ENCODE results near the gene CNTNAP2. TPM values are rescaled to one million over a fixed set of nuclear protein-coding genes. Genes with fewer than 3 reads are reported as not detected.

Gene CNTNAP2
- total and polyA plus RNA-seq, 9 donors, result 8.3 to 18.8 (median 10.4) TPM

DNA sequence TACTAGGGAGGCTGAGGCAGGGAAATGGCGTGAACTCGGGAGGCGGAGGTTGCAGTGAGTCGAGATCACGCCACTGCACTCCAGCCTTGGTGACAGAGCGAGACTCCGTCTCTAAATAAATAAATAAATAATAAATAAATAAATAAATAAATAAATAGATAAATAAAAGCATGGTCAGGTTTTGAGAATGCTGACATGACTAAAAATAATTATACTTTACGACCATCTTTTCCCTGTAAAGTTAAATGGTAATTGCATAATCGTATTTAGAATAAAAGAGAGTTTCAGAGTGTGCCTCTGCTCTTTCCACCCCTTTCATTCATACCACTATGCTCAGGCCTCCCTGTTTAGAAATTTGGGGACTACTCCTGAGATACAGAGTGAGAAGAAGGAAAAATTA, 326.5 kb downstream of the CNTNAP2 start:
- no peak for DNase-seq
- no peaks in the 10 kb centered on the region for H3K9me3 ChIP-seq (replicated peaks; ENCODE audit: control insufficient read depth, low read depth, low read length)
- no peaks in the 10 kb centered on the region for H3K4me1 ChIP-seq (ENCODE audit: control insufficient read depth, insufficient read depth, low read length)

DNA sequence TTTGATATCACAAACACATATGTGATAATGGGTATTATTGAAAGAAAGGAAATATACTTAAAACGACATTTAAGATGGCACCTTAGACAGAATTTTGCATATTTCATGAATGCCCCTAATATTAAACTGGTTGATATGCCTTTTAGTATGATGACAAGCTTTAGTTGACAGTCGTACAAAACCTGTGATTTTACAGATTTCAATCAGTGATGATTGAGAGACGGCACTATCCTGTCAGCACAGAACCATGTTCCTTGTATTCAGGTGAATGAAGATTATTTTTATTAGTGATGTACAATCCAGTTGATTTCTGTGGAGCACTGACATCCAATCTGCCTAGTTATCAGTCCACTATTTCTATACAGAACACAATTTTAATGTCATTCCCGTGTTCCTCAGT, 333.0 kb downstream of the CNTNAP2 start:
- no peak overlapping the region for H3K4me3 ChIP-seq (ENCODE audit: low read length)
- WGBS (ENCODE audit: insufficient coverage), result 100% methylated on average over 1 of the region's 4 CpGs
- no peaks in the 10 kb centered on the region for H3K9me3 ChIP-seq (replicated peaks; ENCODE audit: control insufficient read depth, low read depth, low read length)
- H3K36me3 ChIP-seq (ENCODE audit: control insufficient read depth, insufficient read depth, low read length), result no peaks in the 10 kb centered on the region
- DNase-seq, result no peak
- H3K4me1 ChIP-seq (ENCODE audit: control insufficient read depth, insufficient read depth, low read length), result no peaks in the 10 kb centered on the region
- H3K27ac ChIP-seq (ENCODE audit: low read length), result no peak overlapping the region
- no peaks in the 10 kb centered on the region for H3K27me3 ChIP-seq (ENCODE audit: control insufficient read depth, insufficient read depth, low read length)

More for the DNA sequence above, 326.5 kb downstream of the CNTNAP2 start:
- Histone ChIP-seq H3K27ac (ENCODE audit: low read length) (no peak overlapping the region), H3K36me3 (ENCODE audit: control insufficient read depth, insufficient read depth, low read length) (no peaks in the 10 kb centered on the region), H3K4me3 (ENCODE audit: low read length) (no peak overlapping the region), H3K27me3 (ENCODE audit: control insufficient read depth, insufficient read depth, low read length) (no peaks in the 10 kb centered on the region)
- 100% methylated on average over 1 of the region's 9 CpGs for WGBS (ENCODE audit: insufficient coverage)

DNA sequence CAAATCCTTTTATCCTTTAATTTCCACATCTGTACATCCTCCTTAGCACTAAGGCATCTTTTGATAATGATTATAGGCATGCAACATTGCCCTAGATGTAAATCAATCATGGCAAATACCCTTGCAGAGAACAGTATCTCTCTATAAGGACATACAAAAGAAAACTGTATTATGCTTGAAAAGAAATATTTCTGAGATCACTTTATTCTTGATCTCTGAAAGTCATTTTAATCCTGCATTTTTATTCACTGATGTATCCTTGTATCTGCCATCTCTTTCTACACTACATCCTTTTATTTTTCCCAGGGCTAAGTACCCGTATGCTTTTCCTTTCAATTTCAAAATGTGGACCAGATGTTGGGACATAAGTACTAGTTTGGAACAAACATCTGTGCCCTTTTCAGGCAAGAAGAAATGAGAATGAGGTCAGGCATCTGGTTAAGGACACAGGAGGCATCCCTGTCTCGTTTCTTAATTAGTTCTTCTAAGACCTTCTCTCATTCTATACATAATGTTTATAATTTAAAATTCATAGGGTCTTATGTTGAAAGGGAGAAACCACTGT, 338.6 kb downstream of the CNTNAP2 start:
- WGBS (ENCODE audit: insufficient coverage), result no CpG with 5 or more reads among the region's 2 CpGs
- no peaks in the 10 kb centered on the region for H3K27me3 ChIP-seq (ENCODE audit: control insufficient read depth, insufficient read depth, low read length)
- DNase-seq, result peak; percentile 34
- no peak overlapping the region for H3K4me3 ChIP-seq (ENCODE audit: low read length)
- no peaks in the 10 kb centered on the region for H3K36me3 ChIP-seq (ENCODE audit: control insufficient read depth, insufficient read depth, low read length)
- H3K9me3 ChIP-seq (replicated peaks; ENCODE audit: control insufficient read depth, low read depth, low read length), result no peaks in the 10 kb centered on the region
- H3K27ac ChIP-seq (ENCODE audit: low read length), result no peak overlapping the region
- no peaks in the 10 kb centered on the region for H3K4me1 ChIP-seq (ENCODE audit: control insufficient read depth, insufficient read depth, low read length)

DNA sequence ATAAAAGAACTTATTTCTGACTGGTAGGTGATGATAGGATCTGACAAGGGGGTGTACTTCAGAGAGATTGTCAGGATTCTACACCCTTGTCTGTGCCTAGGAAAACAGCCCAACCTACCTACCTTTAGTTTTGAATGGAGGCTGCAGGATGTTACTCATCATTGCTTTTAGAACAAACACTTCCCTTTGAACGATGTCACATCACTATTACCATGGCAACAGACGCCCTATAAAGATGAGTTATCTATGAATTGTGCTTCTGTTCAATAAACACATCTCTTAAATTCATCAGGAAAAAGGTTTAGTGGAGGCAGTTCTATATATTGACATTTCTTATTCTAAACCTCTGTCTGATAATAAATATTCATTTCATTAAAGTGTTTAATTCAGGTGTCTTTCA, 362.4 kb downstream of the CNTNAP2 start:
- H3K27me3 ChIP-seq (ENCODE audit: control insufficient read depth, insufficient read depth, low read length), result no peaks in the 10 kb centered on the region

DNA sequence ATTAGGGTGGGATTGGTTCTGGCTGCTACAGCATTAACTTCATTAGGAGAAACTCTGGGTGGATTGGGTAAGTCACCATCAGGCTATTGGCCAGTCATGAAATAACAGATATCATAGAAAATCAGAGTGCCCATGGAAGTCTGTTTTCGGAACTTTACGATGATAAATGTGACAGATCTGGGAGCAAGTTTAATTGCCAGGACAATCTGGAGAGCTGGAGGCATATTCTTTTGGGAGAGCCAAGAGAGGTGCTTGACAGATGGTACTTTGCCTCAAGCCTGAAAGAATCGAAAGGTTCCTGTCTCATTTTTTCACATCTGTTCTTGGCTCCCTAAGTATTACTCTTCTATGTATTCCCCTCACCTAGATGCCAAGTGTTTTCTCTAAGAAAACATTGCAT, 369.9 kb downstream of the CNTNAP2 start:
- peaks cover 9% of the 10 kb centered on the region for H3K9me3 ChIP-seq (replicated peaks; ENCODE audit: control insufficient read depth, low read depth, low read length)
- H3K27ac ChIP-seq (ENCODE audit: low read length), result no peak overlapping the region
- no peaks in the 10 kb centered on the region for H3K36me3 ChIP-seq (ENCODE audit: control insufficient read depth, insufficient read depth, low read length)
- H3K4me1 ChIP-seq (ENCODE audit: control insufficient read depth, insufficient read depth, low read length), result no peaks in the 10 kb centered on the region
- peak; percentile 16 for DNase-seq
- H3K27me3 ChIP-seq (ENCODE audit: control insufficient read depth, insufficient read depth, low read length), result no peaks in the 10 kb centered on the region
- H3K4me3 ChIP-seq (ENCODE audit: low read length), result no peak overlapping the region
- WGBS (ENCODE audit: insufficient coverage), result 60% methylated on average over 1 of the region's 3 CpGs

More for the DNA sequence above, 362.4 kb downstream of the CNTNAP2 start:
- H3K36me3 ChIP-seq (ENCODE audit: control insufficient read depth, insufficient read depth, low read length), result no peaks in the 10 kb centered on the region
- H3K4me3 ChIP-seq (ENCODE audit: low read length), result no peak overlapping the region
- no peaks in the 10 kb centered on the region for H3K9me3 ChIP-seq (replicated peaks; ENCODE audit: control insufficient read depth, low read depth, low read length)
- H3K27ac ChIP-seq (ENCODE audit: low read length), result no peak overlapping the region
- no peaks in the 10 kb centered on the region for H3K4me1 ChIP-seq (ENCODE audit: control insufficient read depth, insufficient read depth, low read length)
- WGBS (ENCODE audit: insufficient coverage), result no CpG with 5 or more reads among the region's 2 CpGs
- no peak for DNase-seq

DNA sequence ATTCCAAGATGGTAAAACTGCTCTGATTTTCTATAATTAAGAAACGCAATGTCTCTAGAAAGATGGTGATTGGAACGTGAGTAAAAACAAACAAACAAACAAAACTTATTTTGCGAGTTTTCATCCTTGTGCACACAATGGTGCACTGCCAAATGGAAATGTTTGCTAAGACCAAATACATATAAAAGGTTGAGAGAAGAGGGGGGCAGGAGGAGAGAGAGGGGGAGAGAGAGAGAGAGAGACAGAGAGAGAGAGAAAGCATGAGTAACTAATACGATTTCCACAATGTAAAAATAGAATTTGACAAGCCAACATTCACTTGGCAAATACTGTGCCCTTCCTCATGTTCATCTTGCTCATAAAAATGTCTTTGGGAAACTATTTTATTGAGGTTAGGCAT, 375.4 kb downstream of the CNTNAP2 start:
- no peak overlapping the region for H3K4me3 ChIP-seq (ENCODE audit: low read length)
- no peaks in the 10 kb centered on the region for H3K36me3 ChIP-seq (ENCODE audit: control insufficient read depth, insufficient read depth, low read length)
- peaks cover 11% of the 10 kb centered on the region for H3K9me3 ChIP-seq (replicated peaks; ENCODE audit: control insufficient read depth, low read depth, low read length)
- DNase-seq, result no peak
- H3K27ac ChIP-seq (ENCODE audit: low read length), result no peak overlapping the region
- no peaks in the 10 kb centered on the region for H3K27me3 ChIP-seq (ENCODE audit: control insufficient read depth, insufficient read depth, low read length)
- H3K4me1 ChIP-seq (ENCODE audit: control insufficient read depth, insufficient read depth, low read length), result no peaks in the 10 kb centered on the region
- WGBS (ENCODE audit: insufficient coverage), result no CpG with 5 or more reads among the region's 4 CpGs

DNA sequence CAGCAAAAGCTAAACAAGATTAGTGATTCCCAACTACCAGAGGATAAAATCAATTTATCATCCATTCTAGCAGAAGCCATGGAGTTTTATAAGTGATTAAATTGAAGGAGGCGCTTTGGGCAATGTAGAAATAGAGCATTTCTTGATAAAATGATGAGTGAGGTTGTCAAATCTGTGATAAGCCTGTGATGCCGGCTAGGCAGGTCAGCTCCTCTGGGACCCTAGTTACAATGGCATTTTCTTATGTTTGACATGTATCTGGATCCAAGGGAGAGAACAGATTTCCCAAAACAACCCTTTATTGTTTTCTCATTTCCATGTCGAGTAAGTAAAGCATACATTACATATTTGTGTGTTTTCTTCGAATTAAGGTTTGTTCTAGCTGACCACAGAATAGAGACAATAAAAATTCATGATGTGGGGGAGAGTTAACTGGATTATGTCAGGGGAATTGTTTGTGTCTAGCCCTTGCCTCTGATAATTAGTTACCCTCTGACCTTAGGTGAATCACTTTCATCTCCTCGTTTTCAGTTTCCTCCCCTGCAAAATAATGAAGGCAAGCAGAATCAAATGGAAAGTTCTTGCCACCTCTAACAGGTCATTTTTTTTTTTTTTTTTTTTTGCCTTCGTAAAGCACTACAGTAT, 378.5 kb downstream of the CNTNAP2 start:
- DNase-seq, result no peak
- no CpG with 5 or more reads among the region's 6 CpGs for WGBS (ENCODE audit: insufficient coverage)
- peaks cover 3% of the 10 kb centered on the region for H3K9me3 ChIP-seq (replicated peaks; ENCODE audit: control insufficient read depth, low read depth, low read length)

DNA sequence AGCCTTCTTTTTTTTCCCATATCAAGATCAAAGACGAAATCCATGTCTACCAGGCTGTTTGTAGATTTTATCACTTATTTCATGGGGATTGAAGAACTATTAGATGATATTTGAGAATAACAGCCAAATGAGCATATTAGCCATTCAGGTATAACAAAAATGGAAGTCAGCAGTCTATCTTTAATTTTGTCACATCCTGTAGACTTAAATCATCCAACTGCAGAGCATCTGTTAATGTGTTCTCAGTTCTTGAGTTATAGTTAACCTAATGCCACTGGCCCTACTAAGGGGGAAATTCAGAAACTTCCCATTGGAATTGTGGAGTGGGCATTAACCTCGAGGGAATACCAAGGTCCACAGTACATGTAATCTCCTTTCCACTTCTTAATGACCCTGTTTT, 380.1 kb downstream of the CNTNAP2 start:
- H3K27ac ChIP-seq (ENCODE audit: low read length), result no peak overlapping the region
- H3K27me3 ChIP-seq (ENCODE audit: control insufficient read depth, insufficient read depth, low read length), result no peaks in the 10 kb centered on the region
- DNase-seq, result no peak
- H3K4me1 ChIP-seq (ENCODE audit: control insufficient read depth, insufficient read depth, low read length), result no peaks in the 10 kb centered on the region
- H3K9me3 ChIP-seq (replicated peaks; ENCODE audit: control insufficient read depth, low read depth, low read length), result peaks cover 2% of the 10 kb centered on the region
- WGBS (ENCODE audit: insufficient coverage), result no CpG with 5 or more reads among the region's 2 CpGs
- no peak overlapping the region for H3K4me3 ChIP-seq (ENCODE audit: low read length)
- no peaks in the 10 kb centered on the region for H3K36me3 ChIP-seq (ENCODE audit: control insufficient read depth, insufficient read depth, low read length)

More for the DNA sequence above, 378.5 kb downstream of the CNTNAP2 start:
- no peak overlapping the region for H3K27ac ChIP-seq (ENCODE audit: low read length)
- H3K36me3 ChIP-seq (ENCODE audit: control insufficient read depth, insufficient read depth, low read length), result no peaks in the 10 kb centered on the region
- H3K4me1 ChIP-seq (ENCODE audit: control insufficient read depth, insufficient read depth, low read length), result no peaks in the 10 kb centered on the region
- no peak overlapping the region for H3K4me3 ChIP-seq (ENCODE audit: low read length)
- H3K27me3 ChIP-seq (ENCODE audit: control insufficient read depth, insufficient read depth, low read length), result no peaks in the 10 kb centered on the region

DNA sequence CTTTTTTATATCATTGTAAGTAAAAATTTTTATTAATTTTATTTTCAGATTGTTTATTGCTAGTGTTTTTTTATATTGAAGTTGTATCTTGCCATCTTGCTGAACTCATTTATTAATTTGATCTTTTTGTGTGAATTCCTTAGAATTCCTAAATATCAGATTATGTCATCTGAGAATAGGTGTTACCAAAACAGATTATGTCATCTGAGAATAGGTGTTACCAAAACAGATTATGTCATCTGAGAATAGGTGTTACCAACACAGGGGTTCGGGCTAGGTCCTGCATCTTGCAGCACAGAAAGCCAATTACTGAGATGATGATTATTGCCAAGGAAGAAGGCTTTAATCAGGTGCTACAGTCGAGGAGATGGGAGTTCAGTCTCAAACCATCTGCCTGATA, 383.4 kb downstream of the CNTNAP2 start:
- Histone ChIP-seq H3K4me1 (ENCODE audit: control insufficient read depth, insufficient read depth, low read length) (no peaks in the 10 kb centered on the region), H3K9me3 (replicated peaks; ENCODE audit: control insufficient read depth, low read depth, low read length) (peaks cover 16% of the 10 kb centered on the region), H3K4me3 (ENCODE audit: low read length) (no peak overlapping the region), H3K36me3 (ENCODE audit: control insufficient read depth, insufficient read depth, low read length) (no peaks in the 10 kb centered on the region), H3K27me3 (ENCODE audit: control insufficient read depth, insufficient read depth, low read length) (no peaks in the 10 kb centered on the region), H3K27ac (ENCODE audit: low read length) (no peak overlapping the region)
- DNase-seq, result no peak
- 82% methylated on average over 2 of the region's 2 CpGs for WGBS (ENCODE audit: insufficient coverage)

DNA sequence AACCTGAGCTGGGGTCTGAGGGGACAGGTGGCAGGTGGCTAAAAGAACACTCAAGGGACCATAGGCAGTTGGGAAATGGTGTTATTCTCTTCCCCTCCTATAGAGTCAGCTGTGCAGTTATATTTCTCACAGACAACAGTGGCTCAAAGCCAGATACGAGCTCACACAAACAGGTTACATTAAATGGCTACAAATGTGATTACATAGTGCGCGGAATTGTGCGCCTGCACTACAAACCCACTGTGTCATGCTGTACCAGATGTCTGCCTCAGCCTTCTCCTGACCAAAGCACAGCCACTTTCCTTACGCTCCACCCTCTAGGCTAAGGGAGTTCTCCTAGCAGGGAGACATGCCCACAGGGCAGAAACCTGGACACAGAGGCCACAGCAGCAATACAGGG, 387.2 kb downstream of the CNTNAP2 start:
- no peak overlapping the region for H3K4me3 ChIP-seq (ENCODE audit: low read length)
- H3K27me3 ChIP-seq (ENCODE audit: control insufficient read depth, insufficient read depth, low read length), result no peaks in the 10 kb centered on the region
- H3K9me3 ChIP-seq (replicated peaks; ENCODE audit: control insufficient read depth, low read depth, low read length), result peaks cover 36% of the 10 kb centered on the region
- H3K27ac ChIP-seq (ENCODE audit: low read length), result no peak overlapping the region
- H3K4me1 ChIP-seq (ENCODE audit: control insufficient read depth, insufficient read depth, low read length), result no peaks in the 10 kb centered on the region
- H3K36me3 ChIP-seq (ENCODE audit: control insufficient read depth, insufficient read depth, low read length), result no peaks in the 10 kb centered on the region
- DNase-seq, result no peak
- WGBS (ENCODE audit: insufficient coverage), result 90% methylated on average over 5 of the region's 5 CpGs
